Measurements from ENCODE around the gene VGF.
A peak's percentile ranks its signal among the peaks of the same experiment; 100 is the strongest.

The VGF gene

DNA sequence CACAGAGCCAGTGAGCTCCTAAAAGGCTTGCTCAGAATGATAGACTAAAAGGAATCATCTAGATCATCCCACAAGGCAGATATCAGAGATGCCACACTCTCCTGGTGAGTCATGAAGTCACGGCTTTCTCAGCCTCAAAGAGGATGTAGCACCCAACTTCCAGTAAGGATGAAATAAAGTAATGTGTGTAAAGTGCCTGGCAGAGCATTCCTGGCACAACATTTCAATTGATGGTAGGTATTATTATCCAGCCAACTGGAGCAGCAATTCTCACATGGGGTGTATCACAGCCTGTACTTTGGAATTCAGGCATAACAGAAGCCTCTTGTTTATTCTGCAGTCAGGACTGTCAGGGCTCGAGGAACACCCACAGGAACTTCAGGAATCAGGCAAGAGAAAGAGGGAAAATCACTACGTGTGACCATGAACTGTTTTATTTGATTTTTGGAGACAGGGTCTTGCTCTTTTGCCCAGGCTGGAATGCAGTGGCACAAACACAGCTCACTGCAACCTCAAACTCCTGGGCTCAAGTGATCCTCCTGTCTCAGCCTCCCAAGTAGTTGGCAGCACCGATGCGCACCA, 20.0 kb upstream of the VGF start:
- no peak for DNase-seq

DNA sequence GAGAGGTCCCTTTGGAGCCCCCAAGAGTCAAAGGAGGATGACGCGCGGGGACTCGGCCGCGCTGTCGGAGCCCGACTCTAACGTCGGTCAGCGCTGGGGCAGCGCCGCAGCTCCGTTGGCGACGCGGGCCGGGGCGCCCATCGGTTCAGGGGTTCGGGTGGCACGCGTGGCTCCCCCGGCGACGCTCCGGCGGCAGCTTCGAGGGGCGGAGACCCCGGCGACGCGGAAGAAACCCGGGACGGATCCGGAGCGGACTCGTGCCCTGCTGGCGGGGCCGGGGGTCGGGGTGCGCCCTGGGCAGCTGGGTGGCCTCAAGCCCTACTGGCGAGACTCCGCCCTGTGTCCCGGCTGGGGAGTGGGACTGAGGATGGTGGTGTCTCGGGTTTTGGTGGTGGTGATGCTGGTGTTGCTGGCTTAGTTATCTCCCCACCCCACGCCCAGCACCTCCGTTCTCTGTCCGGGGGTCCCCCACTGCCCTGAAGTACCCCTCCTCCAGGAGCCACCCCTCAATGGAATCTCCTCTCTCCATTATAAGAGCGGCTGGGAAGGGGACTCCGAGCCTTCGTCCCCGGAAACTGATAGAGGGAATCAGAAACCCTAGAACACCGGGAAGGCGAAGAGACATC, 14.9 kb upstream of the VGF start, which contains the start of gene NAT16:
Gene NAT16 (minus strand): TSS at position 164 of the 626 bp plus-strand sequence. CDS start 5,486 bp downstream, outside the sequence.
- no peak for DNase-seq

DNA sequence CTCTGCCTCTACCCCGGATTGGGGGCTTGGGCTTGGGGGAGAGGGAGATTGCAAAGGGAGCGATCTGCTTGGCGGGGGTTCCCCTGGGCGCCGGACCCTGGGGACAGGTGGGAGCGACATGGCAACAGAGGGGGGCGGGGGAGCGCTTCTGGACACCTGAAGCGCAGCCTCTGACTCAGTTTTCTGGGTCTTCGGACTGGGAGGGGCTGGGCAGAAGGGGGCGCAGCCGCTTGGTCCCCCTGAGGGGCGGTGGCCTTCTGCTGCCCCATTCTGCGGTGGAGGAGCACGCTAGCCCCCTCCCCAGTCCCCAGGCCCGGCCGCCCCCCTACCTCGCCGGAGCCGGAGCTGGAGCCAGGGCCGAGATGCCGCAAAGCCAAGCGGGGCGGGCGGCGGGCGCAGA, 14.3 kb upstream of the VGF start:
- DNase-seq, result no peak

DNA sequence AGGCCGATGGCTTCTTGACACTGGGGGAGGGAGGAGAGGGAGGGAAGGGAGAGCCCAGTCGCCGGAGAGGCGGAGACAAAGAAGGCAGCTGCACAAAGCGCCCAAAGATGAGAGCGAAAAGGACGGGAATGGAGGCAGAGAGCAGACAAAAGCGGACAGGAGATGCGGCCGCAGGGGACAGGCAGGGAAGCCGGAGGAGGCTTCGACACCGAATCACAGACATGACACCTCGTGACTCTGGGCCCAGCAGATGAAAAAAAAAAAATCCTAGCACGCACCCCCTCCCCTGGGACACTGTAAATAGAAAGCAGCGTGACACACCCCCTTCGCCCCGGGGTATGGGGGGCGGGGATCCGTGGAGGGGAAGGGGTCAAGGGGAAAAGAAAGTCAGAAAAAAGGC, 13.7 kb upstream of the VGF start:
- no peak for DNase-seq

DNA sequence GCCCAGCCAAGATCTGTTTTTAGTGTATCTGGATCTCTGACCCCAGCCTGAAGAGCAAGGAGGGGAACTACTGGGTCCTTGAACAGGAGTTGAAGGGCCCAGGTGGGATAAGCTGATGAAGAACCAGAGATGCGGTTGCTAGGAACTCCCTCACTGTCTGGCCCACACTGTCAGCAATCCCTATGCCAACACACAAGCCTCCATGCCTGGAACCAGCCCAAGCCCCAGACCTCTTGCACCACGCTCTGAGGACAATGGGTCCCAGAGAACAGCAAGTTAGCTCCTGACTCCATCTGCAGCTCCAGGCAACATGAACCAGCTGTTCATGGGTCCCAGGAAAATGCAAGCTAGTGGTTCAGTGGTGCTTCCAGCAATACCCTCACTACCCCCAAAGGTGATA, 12.3 kb upstream of the VGF start:
- no peak for DNase-seq

DNA sequence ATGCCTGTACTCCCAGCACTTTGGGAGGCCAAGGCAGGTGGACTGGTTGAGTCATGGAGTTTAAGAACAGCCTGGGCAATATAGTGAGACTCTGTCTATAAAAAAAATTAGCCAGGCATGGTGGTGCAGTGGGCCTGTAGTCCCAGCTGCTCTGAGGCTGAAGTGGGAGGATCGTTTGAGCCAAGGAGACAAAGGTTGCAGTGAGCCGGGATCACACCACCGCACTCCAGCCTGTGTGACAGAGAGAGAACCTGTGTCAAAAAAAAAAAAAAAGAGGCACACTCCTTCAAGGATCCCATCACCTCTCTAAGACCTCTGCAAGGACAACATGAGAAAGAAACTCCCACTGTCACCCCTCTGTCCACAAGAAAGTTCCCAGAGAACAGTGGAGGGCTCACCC, 10.3 kb upstream of the VGF start:
- DNase-seq, result no peak

DNA sequence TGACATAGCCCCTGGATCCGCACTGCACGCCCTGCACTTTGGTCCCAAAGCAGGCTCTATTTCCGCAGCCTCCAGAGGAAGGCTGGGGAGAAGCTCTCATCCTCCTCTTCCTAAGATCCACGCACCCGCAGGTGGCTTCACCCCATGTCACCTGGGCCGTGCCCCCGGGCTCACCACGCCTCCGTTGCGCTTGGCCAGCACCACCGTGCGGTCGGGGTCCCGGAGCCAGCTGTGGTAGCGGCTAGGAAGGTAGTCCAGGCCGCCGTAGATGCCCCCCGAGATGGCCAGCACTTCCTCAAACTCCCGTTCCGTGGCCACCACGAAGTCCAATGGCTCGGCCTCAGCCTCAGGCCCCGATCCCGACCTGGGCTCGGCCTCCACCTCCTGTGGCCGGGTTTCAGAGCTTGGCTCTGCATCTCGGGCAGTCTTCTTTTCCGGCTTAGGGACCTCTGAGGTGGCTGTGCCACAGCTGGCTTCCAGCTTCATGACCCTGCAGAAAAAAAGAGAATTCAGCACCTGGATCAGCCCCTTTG, 9.0 kb upstream of the VGF start:
- DNase-seq, result peak; percentile 25

DNA sequence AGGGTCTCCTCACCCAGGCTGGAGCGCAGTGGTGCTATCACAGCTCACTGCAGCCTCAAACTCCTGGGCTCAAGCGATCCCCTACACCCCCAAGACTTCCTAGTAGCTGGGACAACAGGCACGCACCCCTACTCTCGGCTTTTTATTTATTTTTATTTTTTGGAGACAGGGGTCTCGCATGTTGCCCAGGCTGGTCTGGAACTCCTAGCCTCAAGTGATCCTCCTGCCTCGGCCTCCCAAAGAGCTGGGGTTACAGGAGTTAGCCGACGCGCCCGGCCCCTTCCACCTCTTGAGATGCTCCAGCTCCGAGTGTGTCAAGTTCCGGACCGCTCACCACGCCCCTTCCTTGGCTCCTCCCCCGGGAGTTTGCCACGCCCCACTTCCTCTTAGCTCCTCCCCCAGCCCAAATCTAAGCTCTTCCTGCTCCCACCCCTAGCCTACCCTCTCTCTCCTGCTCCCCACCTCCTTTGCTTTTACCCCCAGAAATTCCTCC, 8.4 kb upstream of the VGF start:
- DNase-seq, result peak; percentile 89

DNA sequence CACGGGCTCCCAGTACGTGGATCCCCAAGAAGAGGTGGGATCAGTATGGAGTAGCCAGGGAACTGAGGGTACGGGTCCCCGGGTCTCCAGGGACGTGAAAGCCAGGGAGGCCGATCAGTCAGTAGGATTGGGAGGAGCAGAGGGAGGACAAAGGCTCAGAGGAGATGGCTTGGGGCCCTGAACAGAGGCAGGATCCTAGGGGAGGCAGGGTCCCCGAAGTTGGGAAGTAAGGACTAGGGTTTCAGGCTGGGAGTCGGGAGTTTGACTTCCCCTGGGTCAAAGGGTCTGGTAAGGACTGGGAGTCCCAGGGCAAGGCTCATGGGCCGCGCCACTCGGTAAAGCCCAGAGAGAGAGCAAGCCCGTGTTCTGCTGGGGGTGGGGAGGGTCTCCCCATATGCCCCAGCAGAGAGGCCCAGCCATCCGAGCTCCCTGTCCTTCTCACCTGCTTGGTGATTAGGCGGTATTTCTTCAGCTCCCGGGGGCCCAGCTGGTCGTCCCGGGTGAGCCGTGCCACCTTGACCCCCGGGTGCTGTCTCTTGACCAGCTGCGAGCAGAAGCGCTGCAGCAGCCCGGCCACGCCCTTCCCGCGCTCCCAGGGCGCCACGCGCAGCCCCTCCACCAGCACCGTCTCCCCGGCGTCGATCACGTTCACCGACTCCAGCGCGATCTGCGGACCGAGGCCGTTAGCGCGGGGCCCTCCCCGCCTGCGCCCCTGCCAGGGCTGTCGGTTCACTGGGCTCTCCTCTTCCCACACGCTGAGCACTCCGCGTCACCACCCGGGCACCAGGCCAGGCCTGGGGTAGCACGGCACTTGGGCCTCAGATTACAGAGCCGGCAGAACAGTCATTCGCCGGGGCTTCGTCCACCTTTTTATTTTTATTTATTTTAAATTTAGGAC, 7.7 kb upstream of the VGF start:
- peak; percentile 52 for DNase-seq

DNA sequence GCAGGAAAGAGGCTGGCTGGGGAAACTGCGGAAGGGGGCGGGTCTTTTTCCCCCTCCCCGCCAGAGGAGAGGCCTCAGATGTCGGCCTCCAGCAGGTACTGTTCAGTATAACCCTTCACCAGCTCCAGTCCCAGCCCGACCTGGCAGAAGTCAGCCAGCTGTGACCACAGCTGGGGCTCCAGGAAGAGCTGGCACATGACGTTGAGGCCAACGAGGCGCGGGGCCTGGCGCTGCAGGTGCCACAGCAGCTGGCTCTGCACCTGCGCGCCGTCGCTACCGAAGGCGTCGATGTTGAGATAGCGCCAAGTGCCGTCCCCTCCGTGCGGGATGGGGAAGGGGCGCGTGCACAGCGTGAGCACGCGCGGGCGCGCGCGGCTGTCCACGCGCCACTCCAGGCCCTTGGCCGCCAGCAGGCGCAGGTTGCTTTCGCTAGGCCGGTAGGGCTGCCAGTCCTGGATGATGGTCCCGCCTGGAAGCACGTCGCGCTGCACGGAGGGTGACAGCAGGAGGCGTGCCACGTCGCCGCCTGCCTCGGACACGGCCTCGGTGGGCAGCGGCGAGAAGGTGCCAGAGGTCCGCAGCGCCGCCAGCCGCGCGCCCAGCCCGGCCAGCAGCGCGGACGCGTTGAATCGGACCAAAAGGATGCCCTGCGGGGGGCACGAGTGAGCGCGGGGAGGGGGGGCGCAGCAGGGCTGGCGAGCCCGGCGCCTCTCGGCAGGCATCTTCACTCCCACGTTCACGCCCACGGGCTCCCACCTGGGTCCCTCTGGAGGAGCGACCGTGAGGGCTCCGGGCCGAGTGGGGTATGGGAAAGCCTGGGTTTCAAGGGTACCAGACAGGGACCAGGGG, 6.9 kb upstream of the VGF start:
- DNase-seq, result peak; percentile 29

DNA sequence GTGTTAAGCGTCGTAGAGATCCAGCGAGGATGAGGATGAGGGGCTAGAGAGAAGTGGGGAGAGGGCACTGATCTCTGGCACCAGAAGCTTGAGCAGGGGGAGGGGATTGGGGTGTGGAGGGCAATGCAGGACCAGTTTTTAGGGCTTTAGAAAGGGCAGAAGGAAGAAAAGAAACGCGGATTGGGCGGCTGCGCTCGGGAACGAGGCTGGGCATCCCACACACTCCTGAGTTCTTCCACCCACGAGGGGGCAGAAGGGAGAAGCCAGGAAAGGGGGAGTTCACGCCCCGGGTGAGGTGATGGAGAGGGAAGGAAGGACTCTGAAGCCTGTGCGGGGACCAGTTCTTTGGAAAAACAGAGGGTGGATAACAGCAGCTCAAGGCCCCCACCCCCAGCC, 6.1 kb upstream of the VGF start:
- DNase-seq, result peak; percentile 26

DNA sequence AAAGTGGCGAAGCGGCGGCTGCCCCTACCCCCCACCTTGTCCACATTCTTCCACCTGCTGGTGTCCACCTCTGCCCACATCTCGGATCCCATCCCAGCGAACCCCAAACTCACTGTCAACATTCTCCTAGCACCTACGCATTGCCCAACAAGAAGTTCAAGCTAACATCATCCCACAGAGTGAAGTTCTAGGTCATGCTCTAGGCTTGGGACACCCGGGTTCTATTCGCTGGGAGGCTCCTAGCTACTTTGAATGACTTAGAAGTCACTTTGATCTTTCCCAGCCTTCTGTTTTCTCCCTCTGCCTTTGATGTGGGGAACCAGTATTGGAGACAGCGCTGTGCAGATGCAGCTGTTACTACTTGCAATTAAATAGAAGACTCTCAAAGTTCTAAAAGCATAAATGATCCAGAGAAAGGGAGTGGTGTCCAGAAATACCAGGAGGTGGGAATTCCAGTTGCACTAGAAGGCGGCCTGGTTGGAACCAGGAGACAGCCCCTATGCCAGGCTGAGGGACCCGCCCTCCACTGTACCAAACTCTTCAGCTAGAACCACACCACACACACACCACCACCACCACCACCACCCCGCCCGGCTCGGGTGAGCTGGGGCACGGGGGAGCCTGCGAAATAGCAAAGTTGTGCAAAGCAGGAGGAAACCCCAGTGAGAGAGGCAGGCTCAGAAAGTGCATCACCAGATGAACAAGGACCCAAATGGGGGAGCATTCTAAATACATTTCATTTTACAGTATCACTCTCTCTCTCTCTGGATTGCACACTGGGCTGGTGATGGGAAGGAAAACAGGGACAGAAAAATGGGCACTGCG, 5.5 kb upstream of the VGF start:
- peak; percentile 26 for DNase-seq

DNA sequence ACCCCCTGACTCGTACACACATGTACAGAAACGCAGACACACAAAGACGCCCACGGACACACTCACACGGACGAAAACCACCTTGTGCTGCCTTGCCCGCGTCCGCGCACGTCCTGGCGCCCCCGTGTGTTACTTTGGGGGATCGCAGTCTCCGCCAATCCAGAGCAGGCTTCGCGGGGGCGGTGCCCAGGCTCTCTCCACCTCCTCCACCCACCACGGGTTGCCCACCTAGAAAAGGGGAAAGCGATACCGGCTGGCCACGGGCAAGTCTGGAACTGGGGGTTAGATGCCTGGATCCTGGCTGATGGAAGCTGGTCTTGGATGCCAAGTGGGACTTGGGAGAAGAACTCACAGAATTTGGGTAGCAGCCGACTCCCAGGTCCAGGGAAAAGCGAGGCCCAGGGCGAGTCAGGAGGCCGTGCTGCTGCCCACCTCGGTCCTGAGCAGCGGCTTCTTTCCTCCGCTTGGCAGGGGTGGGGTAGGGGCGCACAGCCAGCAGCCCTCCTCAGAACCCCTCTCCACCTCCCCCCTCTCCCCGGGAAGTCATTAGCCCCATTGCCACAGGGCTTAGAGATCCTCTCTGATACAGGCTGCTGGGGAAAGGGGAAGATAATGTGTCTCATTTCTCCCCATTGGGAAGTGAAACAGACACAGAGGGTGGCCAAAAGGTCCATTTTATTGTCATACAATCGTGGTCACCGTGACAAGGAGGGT, 4.6 kb upstream of the VGF start:
- DNase-seq, result peak; percentile 94

DNA sequence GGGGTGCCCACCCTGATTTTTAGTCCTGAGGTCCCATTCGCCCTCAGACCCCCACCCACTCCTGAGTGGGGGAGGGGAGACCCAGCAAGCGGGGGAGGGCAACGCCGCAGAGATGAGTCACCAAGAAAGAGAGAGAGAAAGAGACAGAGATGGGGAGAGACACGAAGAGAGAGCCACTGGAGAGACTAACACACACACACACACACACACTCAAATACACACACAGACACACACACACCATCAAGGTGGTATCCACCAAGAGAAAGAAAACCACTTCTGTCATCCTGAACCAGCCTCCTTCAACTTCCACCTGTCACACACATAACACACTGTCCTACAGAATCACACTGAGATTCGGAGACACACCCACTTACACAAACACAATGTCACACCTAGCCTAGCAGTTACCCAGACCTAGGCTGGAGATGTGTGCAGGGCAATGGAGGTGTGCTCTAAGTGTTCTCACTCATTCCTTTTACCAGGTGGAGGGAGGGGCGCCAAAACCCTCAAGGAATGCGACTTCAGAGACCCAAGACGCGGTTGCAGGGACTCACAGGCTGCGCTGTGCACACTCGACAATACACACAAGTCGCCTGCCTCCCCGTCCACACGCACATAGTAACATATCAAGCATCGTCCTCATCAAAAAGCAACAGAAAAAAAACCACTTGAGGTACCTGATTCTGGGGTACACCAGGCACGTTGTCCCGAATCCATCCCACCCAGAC, 3.9 kb upstream of the VGF start:
- DNase-seq, result peak; percentile 28

DNA sequence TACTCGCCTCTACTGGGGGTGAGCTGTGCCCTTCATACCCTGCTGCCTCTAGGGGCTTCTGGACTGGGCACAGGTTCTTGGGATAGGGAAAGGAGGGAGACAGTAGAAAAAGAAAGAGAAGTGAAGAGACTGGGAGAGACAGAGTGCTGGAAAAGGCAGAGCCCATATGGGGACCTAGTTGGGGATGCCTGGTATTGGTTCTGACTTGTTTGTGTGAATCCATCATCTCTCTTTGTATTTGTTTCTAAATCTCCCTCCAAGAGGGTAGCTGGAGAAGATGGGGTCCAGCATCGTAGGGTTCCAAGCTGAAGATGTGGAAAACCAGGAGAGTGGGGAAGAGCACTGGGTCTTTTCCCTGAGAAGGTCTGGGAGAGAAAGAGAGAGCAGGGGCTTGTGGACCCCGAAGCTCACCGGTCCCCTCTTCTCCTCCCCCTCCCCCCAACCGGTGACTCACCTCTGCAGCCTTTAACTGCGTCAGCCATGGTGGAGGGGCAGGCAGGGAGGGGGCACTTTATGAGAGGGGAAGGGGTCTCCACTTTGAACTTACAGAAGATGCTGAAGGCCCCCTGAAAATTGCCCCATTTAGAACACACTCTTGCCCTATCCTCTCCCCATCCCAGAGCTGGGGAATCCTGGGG, 3.2 kb upstream of the VGF start:
- DNase-seq, result peak; percentile 42

DNA sequence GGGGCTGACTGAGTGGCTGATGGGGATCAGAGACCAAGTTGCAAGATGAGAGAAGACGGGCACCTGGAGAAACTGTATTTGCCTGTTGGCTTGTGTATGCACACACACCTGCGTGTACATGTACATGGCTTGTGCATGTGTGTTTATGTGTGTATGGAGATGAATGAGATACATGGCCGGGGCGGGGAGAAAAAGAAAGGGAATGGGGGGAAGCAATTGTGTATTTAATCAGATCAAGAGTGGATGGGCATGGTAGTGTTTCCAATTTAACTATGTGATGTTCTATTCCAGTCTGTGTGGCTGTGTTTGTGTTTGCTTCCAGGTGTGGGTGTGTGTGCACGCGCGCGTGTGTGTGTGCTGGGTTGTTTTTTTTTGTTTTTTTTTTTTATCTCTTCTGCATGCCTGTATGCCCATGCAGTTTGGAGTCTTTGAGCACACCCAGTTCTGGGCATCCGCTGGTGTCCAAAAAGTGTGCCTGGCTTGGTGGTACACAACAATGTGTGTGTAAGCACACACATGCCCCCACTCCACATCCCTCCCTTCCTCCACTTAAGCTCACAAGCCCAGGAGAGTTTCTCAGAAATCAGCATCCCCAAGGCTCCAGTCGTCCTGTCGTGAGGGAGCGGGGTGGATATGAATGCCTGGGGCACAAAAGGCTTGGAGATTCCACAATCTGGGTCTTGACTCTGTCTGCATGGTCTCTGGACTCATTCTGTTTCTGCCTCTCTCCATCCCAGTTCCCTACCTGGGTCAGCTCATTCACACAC, 2.5 kb upstream of the VGF start:
- DNase-seq, result peak; percentile 25

DNA sequence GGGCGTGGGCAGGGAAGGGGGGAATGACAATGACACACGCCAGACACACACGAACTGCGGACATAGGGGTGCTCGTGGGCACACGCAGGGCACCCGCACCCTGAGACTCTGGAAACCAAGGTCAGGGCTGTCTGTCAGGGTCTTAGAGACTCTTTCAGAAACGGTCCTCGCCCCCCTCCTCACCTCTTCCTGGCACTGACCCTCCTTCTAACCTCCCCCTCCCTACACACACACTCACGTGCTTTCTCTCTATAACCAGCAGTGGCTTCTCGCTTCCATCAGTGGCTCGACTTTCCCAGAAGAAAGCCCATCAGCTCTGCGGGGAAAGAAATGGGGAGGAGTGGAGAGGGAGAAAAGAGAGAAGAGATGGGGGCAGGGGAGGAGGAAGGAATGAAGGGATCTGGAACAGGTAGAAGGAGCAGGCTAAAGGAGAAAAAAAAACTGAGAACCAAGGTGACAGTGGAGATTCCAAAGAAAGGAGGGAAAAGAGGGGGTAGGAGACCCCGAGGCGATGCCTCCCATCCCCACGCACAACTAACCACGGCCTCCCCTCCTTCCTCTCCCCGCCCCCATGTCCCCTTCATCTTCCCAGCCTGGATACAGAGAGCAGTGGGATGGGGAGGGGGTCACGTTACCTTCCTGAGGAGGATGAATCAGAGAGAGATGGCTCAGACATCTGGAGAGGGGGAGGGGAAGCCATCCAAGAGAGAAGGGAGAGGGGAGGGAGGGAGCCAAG, 1.7 kb upstream of the VGF start:
- no peak for DNase-seq

DNA sequence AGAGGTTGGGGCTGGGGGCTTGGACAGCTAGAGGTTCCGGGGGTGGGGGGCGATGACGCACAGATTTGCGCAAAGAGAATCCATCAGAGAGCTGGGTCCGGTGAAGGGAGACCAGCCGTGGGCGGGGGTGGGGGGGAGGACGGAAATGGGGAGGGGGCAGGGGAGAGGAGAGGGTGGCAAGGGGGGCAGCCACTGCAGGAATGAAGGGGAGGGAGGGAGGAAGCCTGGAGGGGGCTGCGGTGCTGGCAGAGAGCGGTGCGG, 1.2 kb upstream of the VGF start:
- DNase-seq, result no peak

Data from stimulated activated CD8-positive, alpha-beta memory T cell treated with anti-CD3 and anti-CD28 coated beads, Interleukin-4, amount 100 ng/mL, for 48 hours (primary cell).